ENCODE measurements around the gene PTEN.
"Not testable (repeated sequence)": the region's sequence is repeated elsewhere in the genome, so short reads cannot be mapped to it uniquely, and the experiment has no call there.

PTEN gene

DNA sequence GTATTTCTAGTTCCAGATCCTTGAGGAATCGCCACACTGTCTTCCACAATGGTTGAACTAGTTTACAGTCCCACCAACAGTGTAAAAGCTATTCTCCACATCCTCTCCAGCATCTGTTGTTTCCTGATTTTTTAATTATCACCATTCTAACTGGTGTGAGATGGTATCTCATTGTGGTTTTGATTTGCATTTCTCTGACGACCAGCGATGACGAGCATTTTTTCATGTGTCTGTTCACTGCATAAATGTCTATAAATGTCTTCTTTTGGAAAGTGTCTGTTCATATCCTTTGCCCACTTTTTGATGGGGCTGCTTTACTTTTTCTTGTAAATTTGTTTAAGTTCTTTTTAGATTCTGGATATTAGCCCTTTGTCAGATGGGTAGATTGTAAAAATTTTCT is 7.8 kb upstream of the PTEN start:
- H4K20me1 ChIP-seq (ENCODE audit: insufficient read depth, low read length); H3K79me2 ChIP-seq (ENCODE audit: insufficient read depth, low read length); H3K9ac ChIP-seq (ENCODE audit: low read depth, low read length); ATAC-seq (ENCODE audit: insufficient read depth, low read depth); H3K4me3 ChIP-seq (ENCODE audit: low read depth in 1 of 2, low read length in 2 of 2); H3K36me3 ChIP-seq (ENCODE audit: insufficient read depth, low read length); H3K27ac ChIP-seq (ENCODE audit: low read length); H3K4me2 ChIP-seq (ENCODE audit: insufficient read depth, low read length); H3K27me3 ChIP-seq (ENCODE audit: insufficient read depth, low read length, poor library complexity); DNase-seq; H2AFZ ChIP-seq (ENCODE audit: low read depth, low read length); H3K9me3 ChIP-seq (ENCODE audit: insufficient read depth, low read length, severe bottlenecking): not testable (repeated sequence)
- H3K4me1 ChIP-seq (ENCODE audit: insufficient read depth, low read length) = peaks cover 42% of the 10 kb centered on the region

DNA sequence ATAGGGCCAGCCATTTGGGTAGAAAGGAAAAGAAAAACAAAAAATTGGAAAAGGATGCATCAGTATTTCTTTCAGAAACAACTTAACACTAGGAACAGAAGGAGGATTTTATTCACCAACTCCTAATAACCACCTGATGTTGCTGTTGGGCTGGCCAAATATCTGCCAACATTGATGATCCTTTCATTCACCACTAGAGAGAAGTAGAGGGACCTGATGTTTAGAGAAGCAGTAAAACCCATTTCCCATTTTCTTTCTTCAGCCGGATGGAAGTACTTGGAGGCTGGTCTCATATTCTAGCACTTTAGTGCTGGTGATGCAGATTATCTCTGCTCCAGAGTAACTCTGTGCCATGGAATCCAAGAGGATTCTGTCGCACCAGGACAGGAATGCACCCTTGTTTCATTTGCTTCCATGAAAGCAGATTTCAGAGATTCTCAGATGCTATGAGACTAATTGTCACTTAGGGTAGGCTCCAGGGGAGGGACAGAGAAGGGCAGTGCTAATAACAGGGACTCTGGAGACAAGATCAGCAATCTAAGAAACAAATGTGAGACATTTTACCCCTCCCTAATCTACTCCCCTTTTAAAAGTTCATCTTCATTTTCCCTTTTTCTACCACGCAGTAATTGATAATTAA is 3.1 kb upstream of the PTEN start:
- peaks cover 28% of the 10 kb centered on the region for H3K4me1 ChIP-seq (ENCODE audit: insufficient read depth, low read length)
- H3K79me2 ChIP-seq (ENCODE audit: insufficient read depth, low read length) = peaks cover 36% of the 10 kb centered on the region
- peak overlapping the region; percentile 72 for H2AFZ ChIP-seq (ENCODE audit: low read depth, low read length)
- ATAC-seq (ENCODE audit: insufficient read depth, low read depth) = no peak
- H3K4me2 ChIP-seq (ENCODE audit: insufficient read depth, low read length) = peak overlapping the region; percentile 89
- peaks cover 2% of the 10 kb centered on the region; the same call in 1 of the 2 replicates for H3K36me3 ChIP-seq (ENCODE audit: insufficient read depth, low read length)
- H3K9me3 ChIP-seq (ENCODE audit: insufficient read depth, low read length, severe bottlenecking) = no peaks in the 10 kb centered on the region
- H3K9ac ChIP-seq (ENCODE audit: low read depth, low read length) = peak overlapping the region; percentile 82; the same call in 1 of the 2 replicates
- TF ChIP-seq, protein P1, sequence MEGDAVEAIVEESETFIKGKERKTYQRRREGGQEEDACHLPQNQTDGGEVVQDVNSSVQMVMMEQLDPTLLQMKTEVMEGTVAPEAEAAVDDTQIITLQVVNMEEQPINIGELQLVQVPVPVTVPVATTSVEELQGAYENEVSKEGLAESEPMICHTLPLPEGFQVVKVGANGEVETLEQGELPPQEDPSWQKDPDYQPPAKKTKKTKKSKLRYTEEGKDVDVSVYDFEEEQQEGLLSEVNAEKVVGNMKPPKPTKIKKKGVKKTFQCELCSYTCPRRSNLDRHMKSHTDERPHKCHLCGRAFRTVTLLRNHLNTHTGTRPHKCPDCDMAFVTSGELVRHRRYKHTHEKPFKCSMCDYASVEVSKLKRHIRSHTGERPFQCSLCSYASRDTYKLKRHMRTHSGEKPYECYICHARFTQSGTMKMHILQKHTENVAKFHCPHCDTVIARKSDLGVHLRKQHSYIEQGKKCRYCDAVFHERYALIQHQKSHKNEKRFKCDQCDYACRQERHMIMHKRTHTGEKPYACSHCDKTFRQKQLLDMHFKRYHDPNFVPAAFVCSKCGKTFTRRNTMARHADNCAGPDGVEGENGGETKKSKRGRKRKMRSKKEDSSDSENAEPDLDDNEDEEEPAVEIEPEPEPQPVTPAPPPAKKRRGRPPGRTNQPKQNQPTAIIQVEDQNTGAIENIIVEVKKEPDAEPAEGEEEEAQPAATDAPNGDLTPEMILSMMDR (IDR thresholded peaks at IDR 0.05; ENCODE audit: borderline replicate concordance, extremely low read depth, low read length, poor library complexity, severe bottlenecking) = peak; percentile 77
- no peak for TF ChIP-seq EZH2 (IDR thresholded peaks at IDR 0.05; ENCODE audit: borderline replicate concordance, low read depth, low read length, severe bottlenecking)
- H4K20me1 ChIP-seq (ENCODE audit: insufficient read depth, low read length) = peaks cover 11% of the 10 kb centered on the region; the same call in 1 of the 2 replicates
- DNase-seq = peak; percentile 54
- H3K27me3 ChIP-seq (ENCODE audit: insufficient read depth, low read length, poor library complexity) = no peaks in the 10 kb centered on the region
- H3K4me3 ChIP-seq (ENCODE audit: low read depth in 1 of 2, low read length in 2 of 2) = 0 out of 4 replicates have a peak overlapping the region, but pooled peaks of 1 of the 2 experiments have one; percentile 5
- peak overlapping the region; percentile 97 for H3K27ac ChIP-seq (ENCODE audit: low read length)

DNA sequence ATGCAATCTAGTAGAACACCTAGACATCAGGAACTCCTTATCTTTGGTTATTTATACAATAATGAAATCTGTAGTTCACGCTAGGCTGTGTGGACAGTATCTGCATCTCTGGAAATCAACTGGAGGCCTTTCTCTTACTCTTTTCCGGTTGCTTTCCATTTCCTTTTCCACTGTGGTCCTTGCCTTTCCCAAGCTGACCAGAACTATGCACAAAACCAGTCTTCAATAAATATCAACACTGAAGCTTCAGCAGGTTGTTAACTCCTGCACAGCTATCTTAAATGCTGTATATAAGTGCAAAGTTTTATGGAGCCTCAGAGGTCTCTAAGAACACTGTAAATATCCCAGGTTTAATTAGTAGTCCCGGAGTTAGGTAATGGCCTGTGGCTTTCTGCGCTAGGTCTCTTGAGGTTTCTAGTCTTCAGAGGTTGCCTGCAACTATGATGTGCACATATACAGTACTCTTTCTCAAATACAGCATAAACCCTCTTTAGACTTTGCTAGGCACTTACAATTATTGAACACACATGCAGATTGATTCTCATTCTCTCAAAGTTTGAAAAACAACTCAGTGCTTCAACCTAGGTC is 2.5 kb upstream of the PTEN start:
- Histone ChIP-seq H3K4me3 (ENCODE audit: low read depth in 1 of 2, low read length in 2 of 2) (peak overlapping the region in 1 of 2 experiments; percentile 73; a peak in 3 of 4 replicates), H3K79me2 (ENCODE audit: insufficient read depth, low read length) (peaks cover 43% of the 10 kb centered on the region), H3K27ac (ENCODE audit: low read length) (peak overlapping the region; percentile 97), H3K27me3 (ENCODE audit: insufficient read depth, low read length, poor library complexity) (no peaks in the 10 kb centered on the region), H3K9ac (ENCODE audit: low read depth, low read length) (peak overlapping the region; percentile 82), H2AFZ (ENCODE audit: low read depth, low read length) (peak overlapping the region; percentile 83), H4K20me1 (ENCODE audit: insufficient read depth, low read length) (peaks cover 17% of the 10 kb centered on the region; the same call in 1 of the 2 replicates), H3K9me3 (ENCODE audit: insufficient read depth, low read length, severe bottlenecking) (no peaks in the 10 kb centered on the region), H3K4me2 (ENCODE audit: insufficient read depth, low read length) (peak overlapping the region; percentile 89), H3K4me1 (ENCODE audit: insufficient read depth, low read length) (peaks cover 23% of the 10 kb centered on the region), H3K36me3 (ENCODE audit: insufficient read depth, low read length) (peaks cover 9% of the 10 kb centered on the region; the same call in 1 of the 2 replicates)
- no peak for DNase-seq
- ATAC-seq (ENCODE audit: insufficient read depth, low read depth) = no peak
- TF ChIP-seq, protein P1 (IDR thresholded peaks at IDR 0.05; ENCODE audit: borderline replicate concordance, extremely low read depth, low read length, poor library complexity, severe bottlenecking) = no peak
- no peak for TF ChIP-seq EZH2 (IDR thresholded peaks at IDR 0.05; ENCODE audit: borderline replicate concordance, low read depth, low read length, severe bottlenecking)

DNA sequence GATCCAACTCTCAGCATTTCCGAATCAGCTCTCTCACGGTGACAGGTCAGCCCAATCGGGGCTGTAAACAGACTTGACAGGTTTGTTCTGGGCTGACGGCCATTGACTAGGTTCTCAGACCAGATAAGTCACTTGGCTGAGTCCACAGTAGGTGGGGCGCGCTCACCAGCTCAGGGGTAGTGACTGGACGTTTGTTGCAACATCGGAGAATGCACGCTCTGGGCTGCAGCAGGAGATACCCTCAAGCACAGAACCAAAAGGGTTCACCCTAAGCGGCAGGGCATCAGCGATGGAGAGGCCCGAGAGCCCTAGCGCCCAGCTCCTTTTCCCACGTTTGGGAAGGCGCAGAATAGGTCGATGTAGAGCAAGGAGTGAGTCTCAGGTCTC is 1.9 kb upstream of the PTEN start:
- Histone ChIP-seq H3K36me3 (ENCODE audit: insufficient read depth, low read length) (peaks cover 10% of the 10 kb centered on the region; the same call in 1 of the 2 replicates), H3K9ac (ENCODE audit: low read depth, low read length) (peak overlapping the region; percentile 82), H4K20me1 (ENCODE audit: insufficient read depth, low read length) (peaks cover 24% of the 10 kb centered on the region; the same call in 1 of the 2 replicates), H3K4me3 (ENCODE audit: low read depth in 1 of 2, low read length in 2 of 2) (peak overlapping the region; percentile 58 to 73; a peak in 3 of 4 replicates), H3K27ac (ENCODE audit: low read length) (peak overlapping the region; percentile 97), H3K9me3 (ENCODE audit: insufficient read depth, low read length, severe bottlenecking) (no peaks in the 10 kb centered on the region), H3K79me2 (ENCODE audit: insufficient read depth, low read length) (peaks cover 49% of the 10 kb centered on the region), H3K27me3 (ENCODE audit: insufficient read depth, low read length, poor library complexity) (no peaks in the 10 kb centered on the region), H3K4me2 (ENCODE audit: insufficient read depth, low read length) (peak overlapping the region; percentile 89), H3K4me1 (ENCODE audit: insufficient read depth, low read length) (peaks cover 23% of the 10 kb centered on the region), H2AFZ (ENCODE audit: low read depth, low read length) (peak overlapping the region; percentile 83)
- ATAC-seq (ENCODE audit: insufficient read depth, low read depth) (no peak), DNase-seq (peak; percentile 27)
- no peak for TF ChIP-seq EZH2 (IDR thresholded peaks at IDR 0.05; ENCODE audit: borderline replicate concordance, low read depth, low read length, severe bottlenecking)
- TF ChIP-seq, protein P1 (IDR thresholded peaks at IDR 0.05; ENCODE audit: borderline replicate concordance, extremely low read depth, low read length, poor library complexity, severe bottlenecking) = no peak
